Activated CD4-positive, alpha-beta T cell treated with anti-CD3 and anti-CD28 coated beads, Interleukin-2, Interleukin-4, amounts not matched to agents 100 ng/mL and 50 ng/mL, durations not matched to agents 16 hours and 8 hours (primary cell): ENCODE data around the gene TMEM132E.

Experiments used
- DNase-seq: peaks from one replicate; pipeline ENCODE4 v3.0.0-alpha.2; 2020; ENCODE audit warnings: low spot score

TMEM132E gene

DNA sequence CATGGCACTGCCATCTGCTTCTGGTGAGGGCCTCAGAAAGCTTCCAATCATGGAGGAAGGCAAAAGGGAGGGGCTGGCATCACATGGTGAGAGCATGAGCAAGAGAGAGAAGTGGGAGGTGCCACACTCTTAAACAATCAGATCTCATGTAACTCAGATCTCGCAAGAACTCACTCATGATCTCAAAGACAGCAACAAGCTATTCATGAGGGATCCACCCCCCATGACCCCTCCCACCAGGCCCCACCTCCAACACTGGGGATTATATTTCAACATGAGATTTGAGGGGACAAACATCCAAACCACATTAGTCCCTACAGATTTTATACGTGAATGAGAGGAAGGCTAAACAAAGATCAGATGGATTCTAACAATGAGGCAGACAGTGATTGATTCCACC is 8.9 kb upstream of the TMEM132E start:
- DNase-seq = no peak

DNA sequence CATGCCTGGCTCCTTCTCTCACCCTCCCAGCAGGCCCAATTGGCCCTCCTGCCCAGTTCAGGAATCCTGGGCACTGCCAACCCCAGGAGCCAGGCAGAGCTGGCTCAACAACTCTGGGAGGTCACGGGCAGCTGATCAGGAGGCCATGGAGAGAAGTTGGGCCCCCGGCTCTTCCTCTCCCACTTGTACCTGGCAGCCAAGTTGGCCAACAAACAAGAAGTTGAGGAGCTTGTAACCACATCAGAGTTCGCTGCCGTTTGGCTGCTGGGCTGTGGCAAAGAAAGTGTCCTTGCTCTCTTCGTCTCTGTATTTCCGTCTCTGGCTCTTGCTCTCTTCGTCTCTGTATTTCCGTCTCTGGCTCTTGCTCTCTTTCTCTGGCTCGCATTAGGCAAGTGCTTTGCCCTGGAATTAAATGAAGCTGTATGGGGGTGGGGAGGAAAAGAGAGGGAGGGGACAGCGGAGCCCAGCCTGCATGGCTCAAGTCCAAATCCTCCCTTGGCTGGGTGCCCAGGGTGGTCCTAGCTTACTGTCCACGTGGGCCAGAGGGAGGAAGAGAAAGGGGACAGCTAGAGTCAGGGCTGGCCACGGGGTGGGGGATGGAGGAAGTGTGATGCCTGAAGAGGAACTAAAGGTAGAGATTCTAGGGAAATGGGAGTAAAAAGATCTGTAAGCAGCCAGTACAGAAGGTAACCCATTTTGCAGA is 7.8 kb upstream of the TMEM132E start:
- no peak for DNase-seq

DNA sequence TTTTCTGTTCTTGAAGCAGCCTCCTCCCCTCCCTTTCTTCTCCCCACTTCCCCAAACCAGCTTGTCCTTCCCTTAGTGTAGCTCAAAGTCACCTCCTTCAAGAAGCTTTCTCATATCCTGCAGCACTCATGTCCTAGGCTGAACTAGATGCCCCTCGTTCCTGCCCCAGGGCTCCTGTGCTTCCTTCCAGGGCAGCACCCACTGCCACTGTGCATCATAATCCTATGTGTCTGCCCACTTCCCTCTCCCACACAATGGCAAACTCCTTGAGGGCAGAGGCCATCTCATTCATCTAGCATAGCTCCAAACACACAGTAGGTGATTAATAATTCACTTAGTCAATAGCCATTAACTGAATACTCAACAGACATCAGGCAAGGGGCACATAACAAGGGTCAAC is 6.9 kb upstream of the TMEM132E start:
- DNase-seq = no peak

DNA sequence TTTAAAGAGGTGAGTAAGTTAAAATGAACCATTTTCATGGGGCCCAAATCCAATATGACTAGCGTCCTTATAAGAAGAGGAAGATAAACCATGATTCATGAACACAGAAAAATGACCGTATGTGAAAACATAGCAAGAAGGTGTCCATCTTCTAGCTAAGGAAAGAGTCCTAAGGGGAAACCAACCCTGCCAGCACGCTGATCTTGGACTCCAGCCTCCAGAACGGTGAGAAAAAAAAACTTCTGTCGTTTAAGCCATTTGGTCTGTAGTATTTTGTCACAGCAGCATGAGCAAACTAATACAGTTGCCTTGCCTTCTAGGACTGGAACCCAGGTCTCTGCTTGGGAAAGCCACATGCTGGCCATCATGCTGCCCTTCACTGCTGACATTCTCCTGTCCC is 4.2 kb upstream of the TMEM132E start:
- DNase-seq = no peak

DNA sequence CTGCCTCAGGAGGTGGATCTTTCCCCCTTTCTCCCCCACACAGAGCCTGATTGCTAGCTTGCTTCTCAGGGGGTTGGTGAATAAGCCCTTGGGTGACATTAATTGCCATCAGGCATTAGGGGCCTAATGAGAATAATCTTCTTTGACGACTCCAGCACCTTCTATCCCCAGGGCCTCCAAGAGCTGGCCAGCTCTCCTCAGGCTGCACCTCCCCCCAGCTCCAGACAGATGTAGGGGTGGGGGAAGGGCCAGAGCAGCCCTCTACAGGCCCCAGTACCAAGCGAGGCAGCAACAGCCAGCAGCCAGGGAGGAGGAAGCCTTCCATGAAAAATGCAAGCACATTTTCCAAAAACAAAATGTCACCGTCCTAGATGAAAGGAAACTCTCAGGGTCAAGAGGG is 1.4 kb upstream of the TMEM132E start:
- no peak for DNase-seq

DNA sequence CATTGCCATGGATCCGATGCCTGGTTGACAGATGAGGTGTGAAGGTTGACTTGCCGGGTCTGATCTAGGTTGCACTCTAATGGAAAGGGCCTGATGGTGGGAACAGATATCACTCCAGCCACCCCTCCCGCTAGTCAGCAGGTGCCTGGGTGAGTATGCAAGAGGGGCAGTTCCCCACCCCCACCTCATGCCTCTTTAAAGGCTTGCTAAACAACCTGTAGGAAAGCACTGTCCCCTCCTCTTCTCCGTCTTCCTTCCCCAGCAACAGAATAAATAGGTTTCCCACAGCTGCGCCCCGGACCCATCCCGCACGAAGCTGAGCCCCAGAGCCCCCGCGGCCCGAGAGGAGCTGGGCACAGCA is 746 bp upstream of the TMEM132E start:
- no peak for DNase-seq

DNA sequence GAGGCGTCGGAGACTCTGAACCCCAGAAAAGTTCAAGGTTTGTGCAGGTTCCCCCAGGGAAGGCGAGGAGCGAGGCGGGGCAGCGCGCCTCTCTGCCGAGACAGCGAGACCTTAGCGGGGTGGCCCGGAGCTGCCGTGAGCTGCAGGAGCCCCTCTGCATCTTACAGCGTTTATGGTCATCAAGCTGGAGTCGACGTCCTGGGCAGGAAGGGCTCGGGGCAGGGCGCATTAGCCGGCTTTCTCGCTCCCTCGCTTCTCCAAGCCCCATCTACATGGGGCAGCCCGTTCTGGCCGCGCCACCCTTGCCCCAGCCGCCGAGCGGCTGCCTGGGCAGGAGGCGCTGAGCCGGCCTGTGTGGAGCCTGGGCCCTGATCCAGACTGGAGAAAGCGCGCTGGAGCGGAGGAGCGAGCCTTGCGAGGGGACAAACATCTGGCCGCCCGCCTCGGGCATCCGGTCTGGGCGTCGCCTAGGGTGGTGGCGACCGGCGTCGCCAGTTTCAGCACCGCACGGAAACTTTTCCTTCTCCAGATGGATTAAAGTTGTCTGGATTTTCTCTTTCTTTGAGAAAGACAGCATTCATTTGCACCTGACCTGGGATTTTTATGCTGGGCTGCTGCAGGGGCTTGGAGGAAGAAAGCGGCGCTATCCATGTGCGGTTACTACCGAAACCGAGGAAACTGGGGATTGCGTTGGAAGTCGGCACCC is 750 bp downstream of the TMEM132E start:
- DNase-seq = no peak

DNA sequence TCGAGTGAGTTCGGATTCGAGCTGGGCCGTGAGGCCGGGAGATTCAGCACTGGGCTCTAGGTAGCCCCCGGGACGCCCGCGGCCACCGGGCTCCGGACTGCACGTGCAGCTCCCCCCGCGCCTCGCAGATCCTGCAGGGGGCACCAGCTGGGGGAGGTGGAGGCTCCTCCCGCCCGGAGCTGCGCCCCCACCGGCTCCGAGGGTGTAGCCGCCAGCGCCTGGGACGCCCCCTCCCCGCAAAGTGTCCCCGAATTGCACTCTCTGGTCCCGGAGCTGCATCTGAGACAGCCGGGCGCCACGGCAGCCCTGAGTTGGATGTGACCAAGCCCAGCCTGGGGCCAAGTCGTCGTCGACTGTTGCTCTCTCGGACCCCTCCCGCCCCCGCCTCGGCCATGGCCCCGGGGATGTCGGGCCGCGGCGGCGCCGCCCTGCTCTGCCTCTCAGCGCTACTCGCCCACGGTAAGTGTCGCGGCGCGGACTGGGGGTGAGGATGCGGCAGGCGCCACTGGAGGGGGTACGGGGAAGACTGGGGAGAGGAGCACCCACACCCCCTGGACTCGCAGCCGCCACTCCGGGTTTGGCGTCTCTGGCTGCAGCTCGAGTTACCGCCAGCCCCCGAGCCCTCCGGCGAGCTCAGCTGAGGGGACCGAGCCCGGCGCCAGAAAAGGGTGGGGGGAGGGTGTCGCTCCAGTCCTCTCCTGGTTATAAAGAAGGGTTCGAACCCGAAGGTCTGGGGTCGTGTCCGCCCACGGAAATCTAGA is 1.5 kb downstream of the TMEM132E start:
- no peak for DNase-seq

DNA sequence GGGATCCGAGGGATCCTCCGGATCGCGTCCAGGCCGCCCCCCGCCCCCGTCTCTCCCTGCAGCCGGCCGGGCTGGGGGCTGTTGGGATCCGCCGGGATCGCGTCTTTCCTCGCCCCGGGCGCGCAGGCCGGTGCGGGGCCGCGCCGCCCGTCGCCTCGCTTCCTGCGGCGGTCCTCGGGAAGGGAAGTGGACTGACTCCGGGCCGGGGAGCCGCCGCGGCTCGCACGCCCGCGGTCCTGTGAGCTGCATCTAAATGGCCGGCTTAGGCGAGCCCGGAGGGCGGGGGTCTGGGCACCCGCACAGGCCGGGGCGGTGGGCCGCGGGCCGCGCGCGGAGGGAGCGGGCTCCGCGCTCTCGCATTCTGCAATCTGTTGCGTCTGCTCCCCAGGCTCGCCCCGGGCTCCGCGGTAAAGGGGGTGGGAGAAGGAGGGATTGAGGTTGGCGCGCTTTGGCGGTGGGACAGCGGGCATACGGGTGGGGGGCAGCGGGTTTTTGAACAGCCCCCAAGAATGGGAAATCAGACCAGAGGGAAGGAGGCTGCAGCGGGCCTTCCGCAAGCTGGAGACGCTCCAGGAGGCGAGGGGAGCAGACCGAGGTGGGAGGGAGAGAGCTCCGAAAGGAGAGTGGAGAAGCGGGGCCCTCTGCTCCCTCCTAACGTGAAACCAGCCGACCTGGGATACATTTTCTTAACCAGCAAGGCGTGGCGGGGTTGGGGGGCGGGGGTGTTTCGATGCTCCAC is 2.2 kb downstream of the TMEM132E start:
- DNase-seq = no peak

DNA sequence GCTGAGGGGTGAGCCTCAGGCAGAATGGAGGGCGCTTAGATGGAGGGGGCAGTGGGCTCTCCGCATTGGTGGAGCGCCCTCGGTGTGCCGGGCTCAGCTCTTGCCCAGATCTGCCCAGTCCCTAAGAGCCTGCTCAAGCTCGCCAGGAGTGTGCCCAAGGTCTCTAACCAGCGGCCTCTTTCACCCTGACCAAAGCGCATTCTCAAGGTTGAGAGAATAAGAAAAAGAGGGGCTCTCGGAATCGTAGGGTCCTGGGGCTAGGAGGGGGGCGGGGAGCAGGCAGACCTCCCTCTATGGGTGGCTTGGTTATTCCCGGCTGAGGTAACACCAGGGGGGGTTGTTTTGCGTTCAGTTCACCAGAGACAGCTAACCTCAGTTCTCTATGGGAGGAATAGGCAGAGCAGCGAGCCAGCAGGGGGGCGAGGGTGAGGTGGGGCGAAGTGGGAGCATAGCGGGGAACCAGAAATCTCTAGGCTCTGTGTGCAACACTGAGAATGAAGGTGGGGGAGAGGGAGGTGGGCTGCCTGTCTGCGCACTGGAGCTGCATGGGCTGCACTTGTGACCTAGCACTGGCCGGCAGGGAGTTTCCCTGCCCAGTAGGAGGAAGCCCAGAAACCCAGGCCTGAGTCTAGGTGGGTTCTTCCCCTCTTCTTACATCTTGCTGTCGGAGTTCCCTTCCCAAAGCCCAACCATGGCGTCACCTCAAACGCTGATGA is 3.0 kb downstream of the TMEM132E start:
- DNase-seq = no peak

DNA sequence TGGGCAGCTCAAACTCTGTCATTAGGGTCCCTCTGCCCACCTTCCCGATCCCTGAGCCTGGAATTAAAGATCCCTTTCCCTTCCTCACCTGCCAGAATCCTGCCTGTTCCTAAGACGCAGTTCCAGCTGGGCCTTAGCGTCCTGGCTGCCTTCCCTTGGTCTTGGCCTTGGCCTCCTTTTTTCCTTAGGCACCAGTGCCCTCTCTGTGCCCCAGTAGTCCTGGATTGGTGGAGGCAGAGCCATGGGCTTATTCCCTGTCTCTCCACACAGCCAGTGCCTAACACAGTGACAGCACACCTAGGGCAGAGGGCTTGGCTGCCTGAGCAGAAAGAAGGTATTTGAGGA is 3.5 kb downstream of the TMEM132E start:
- no peak for DNase-seq

DNA sequence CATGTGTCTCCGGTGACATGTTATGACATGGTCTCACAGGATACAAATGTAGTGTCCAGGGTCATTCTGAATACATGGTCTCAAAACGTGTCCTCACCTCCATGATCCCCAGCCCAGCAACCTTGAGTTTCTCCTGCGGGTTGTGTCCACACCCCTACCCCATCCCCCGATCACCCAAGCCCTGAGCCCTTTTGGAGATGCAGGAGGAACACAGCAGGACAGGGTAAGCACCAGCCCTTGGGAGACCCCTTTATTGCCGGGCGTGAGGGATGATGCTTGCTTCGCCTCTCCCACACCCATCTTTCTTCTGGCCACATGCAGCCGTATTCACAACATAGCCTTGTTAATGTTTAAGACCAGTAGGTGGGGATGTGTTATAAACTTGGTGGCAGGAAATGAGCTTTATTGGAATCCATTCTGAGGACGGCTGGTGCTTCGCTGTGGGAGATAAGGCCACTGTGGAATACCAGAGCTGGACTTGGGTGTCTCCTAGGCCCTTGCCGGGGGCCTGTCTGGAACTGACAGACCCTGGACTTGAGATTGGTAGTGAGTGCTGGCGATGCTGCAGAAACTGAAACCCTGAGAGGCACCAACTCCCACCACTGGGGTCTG is 5.5 kb downstream of the TMEM132E start:
- no peak for DNase-seq

DNA sequence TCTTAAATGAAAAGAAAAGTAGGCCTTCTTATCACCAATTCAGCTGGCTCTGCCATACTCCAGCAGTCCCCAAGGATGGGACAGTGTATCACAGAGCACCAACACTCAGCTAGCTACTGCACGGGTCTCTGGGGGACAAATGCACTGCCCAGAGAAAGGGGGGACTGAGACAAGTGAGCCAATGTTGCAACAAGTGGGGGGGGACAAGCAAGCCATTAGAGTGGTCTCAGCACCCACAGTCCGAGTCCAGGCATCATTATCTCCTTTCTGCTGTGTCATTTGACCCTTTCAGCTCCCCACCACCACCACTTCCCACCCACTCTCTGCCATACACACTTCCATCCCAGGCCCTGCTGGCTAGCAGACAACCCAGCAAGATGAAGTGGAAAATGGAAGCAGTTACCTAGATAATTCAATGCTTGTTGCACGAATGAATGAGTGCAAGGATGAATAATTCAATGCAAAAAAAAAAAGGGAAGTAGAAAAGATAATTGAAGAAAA is 7.0 kb downstream of the TMEM132E start:
- no peak for DNase-seq

DNA sequence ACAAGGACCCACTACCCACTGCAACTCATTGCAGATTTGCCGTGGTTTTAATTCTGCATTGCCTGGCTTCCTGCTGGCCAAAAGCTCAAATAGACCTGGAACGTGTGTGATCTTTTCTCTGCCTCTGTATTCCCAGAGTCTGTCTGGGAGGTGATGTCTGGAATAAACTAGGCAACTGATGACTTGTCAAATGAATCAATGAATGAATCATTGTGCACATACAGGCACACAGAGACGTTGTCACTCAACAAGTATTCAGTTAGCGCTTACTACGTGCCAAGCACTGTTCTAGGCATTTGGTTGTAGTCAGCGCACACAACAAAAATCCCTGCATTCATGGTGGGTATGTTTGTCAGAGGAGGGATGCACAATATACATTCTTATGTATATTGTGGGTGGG is 8.9 kb downstream of the TMEM132E start:
- DNase-seq = no peak

DNA sequence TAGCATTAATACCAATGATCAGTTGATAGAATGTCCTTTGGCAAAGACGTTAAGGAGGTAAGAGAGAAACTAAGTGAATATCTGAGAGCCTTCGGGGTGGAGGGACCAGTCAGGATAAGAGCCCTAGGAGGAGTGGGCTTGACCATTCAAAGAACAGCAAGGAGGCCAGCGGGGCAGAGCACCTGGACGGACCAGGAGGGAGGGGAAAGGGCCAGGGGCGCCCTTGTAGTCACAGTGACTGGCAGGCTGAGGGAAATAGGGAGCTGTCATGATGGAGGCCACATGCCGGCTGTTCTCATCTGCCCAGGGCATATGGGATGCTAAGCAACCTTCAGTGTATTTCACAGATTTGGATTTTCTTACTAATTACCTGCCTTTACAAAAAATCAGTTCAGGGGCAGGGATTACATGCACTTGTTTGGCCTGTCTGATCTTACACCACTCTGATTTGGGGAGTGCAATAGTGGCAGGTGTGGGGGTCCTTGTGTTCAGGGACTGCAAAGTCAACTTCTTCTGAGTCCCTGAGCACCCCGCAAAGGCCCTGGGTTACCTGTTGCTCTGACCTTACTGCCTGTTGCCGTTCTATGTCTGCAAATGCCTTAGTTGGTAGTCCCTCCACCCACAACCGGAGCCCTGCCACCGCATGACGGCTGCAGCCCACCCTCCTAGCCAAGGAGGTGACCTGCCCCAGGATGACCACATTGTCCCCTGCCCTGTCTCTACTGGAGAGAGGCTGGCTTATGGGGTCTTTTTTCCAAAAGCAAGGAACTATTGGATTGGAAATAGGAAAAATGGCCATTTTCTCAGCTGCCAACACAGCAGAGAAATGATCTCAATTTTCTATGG is 10.0 kb downstream of the TMEM132E start:
- DNase-seq = no peak

DNA sequence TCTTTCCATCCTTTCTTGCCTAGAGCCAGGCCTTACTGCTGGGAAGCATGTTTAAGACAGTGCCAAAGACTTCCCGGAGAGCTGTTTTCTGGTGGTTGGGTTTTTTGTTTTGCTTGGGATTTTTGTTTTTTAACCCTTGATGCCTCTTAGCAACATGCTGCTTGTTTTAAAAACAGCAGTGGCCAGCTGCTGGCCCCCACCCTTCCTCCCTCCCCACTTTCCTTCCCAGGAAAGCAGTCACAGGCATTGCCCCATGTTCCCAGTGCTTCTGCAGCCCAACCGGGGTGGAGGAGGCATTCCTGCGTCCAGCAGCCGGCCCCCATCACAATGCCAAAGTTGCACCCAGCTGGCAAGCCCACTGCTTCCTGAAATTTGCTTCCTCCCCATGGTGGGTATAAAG is 12.6 kb downstream of the TMEM132E start:
- DNase-seq = no peak

DNA sequence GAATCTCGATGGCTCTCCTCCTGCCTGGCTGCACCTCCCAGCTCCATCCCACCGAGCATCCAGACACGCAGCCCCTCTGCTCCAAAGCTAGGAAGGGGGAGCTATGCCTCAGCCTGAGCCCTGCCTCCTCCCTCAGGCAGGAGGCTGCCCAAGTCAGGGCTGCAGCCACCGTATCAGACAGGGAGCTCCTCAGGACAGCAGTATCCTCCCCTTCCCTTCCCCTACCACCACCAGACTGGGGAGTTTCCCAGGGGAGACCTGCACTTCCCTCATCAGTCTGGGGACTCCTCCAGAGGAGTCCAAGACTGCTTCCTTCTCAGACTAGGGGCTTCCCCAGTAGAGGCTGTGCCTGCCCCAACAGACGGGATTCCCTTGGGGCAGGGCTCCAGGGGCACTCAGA is 17.5 kb downstream of the TMEM132E start:
- DNase-seq = no peak

DNA sequence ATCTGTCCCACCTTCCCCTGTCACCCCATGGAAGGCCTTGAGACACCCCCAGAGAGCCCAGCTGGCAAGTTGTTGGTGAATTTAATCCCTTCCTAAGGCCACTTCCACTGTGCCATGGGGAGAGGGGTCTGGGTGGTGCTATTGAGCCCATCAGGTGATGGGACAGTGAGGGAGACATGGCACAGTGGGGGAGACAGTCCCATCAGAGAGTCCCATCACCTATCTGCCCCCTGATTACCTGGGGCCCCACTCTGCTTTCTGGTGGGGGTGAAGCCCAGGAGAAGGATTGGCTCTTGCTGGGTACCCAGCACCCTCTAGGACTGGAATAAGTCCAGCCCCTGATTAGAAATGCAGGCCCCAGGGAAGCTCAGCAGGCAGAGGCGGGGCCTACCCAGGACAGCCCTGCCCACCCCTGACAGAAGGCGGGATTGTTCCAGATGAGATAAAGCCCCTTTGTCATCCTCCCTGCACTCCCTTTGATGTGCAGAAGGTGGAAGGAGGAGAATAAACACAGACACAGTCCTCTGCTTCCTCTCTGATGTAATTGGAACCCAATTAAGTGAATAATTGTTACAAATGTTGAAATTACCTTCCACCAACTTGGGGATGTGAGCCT is 18.9 kb downstream of the TMEM132E start:
- DNase-seq = no peak

DNA sequence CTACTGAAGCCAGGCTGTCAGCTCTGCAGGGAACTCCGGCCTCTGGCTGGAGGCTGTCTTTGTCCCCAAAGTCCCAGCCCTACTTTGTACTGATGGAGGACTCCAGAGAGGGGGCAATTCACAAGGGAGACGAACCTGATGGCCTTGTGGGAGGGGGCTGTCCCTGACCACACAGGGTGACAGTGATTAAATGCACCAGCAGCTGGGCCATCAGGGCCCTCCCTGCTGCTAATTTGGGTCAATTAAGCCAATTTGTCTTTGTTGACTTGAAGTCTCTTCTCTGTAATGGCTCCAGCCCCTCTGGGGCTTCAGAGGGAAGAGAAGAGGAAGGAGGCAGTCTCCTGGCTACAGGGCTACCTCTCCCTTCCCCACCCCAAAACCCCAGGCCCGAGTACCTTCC is 22.0 kb downstream of the TMEM132E start:
- no peak for DNase-seq

DNA sequence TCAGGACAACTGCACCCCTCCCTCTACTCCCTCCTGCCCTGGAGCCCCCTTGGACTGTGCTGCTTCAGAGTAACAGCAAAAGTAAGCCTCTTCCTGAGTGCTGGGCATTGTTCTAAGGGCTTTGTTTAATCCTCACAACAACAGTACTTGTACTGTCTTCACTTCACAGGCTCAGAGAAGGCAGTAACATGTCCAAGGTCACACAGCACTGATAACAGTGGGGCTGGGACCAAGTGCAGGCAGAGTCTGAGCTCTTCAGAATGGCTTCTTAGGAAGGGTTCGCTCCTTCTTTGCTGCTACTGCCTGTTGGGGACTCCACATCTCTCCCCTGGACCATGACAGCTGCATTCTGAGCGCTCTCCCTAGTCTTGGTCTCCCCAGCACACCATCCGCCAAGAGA is 24.6 kb downstream of the TMEM132E start:
- DNase-seq = no peak
